GM23248 (cell line): ENCODE data around the gene TM4SF1. TPM values are rescaled to one million over a fixed set of nuclear protein-coding genes. Genes with fewer than 3 reads are reported as not detected.

Source experiments
- DNase-seq: peaks from one replicate; pipeline ENCODE4 v3.0.0-alpha.2; 2015
- H2AFZ ChIP-seq: fragments of 200-600 bp; sonication (generic); 2 replicates; pipeline ENCODE4 v1.6.1; 2016; ENCODE audit warnings: antibody characterized with exemption
- H3F3A ChIP-seq: fragments of 200-600 bp; sonication (generic); 2 replicates; pipeline ENCODE4 v1.6.1; 2016; ENCODE audit warnings: mild to moderate bottlenecking, antibody characterized with exemption, mixed run types; ENCODE audit not compliant: insufficient read depth
- H3K27ac ChIP-seq: fragments of 200-600 bp; sonication (generic); 2 replicates; pipeline ENCODE4 v1.5.1; 2016; ENCODE audit warnings: mild to moderate bottlenecking
- H3K27me3 ChIP-seq: fragments of 200-600 bp; sonication (generic); replicated peaks from 2 replicates; pipeline ENCODE4 v1.6.1; 2016; ENCODE audit warnings: mild to moderate bottlenecking; ENCODE audit not compliant: insufficient read depth
- H3K36me3 ChIP-seq: fragments of 200-600 bp; sonication (generic); 2 replicates; pipeline ENCODE4 v1.6.1; 2016; ENCODE audit warnings: low read depth, mild to moderate bottlenecking
- H3K4me1 ChIP-seq: fragments of 200-600 bp; sonication (generic); 2 replicates; pipeline ENCODE4 v1.6.1; 2016; ENCODE audit warnings: mild to moderate bottlenecking; ENCODE audit not compliant: insufficient read depth
- H3K4me2 ChIP-seq: fragments of 200-600 bp; sonication (generic); one replicate; pipeline ENCODE4 v1.6.1; 2016; ENCODE audit warnings: mild to moderate bottlenecking; ENCODE audit not compliant: unreplicated experiment
- H3K4me3 ChIP-seq: fragments of 200-600 bp; sonication (generic); 2 replicates; pipeline ENCODE4 v1.5.1; 2016; ENCODE audit warnings: mild to moderate bottlenecking
- H3K79me2 ChIP-seq: fragments of 200-600 bp; sonication (generic); 2 replicates; pipeline ENCODE4 v1.6.1; 2016; ENCODE audit warnings: mild to moderate bottlenecking; ENCODE audit not compliant: insufficient read depth
- H3K9ac ChIP-seq: fragments of 200-600 bp; sonication (generic); 2 replicates; pipeline ENCODE4 v1.6.1; 2016; ENCODE audit warnings: mild to moderate bottlenecking
- H3K9me2 ChIP-seq: fragments of 200-600 bp; sonication (generic); 2 replicates; pipeline ENCODE4 v1.6.1; 2016; ENCODE audit warnings: mixed run types, mild to moderate bottlenecking, moderate library complexity; ENCODE audit not compliant: insufficient read depth
- H3K9me3 ChIP-seq: fragments of 200-600 bp; sonication (generic); one replicate; pipeline ENCODE4 v1.6.1; 2017; ENCODE audit warnings: low read depth
- H4K20me1 ChIP-seq: fragments of 200-600 bp; sonication (generic); 2 replicates; pipeline ENCODE4 v1.6.0; 2016; ENCODE audit not compliant: insufficient read depth
- EZH2 ChIP-seq: fragments of 200-600 bp; sonication (generic); IDR thresholded peaks from 2 replicates; pipeline ENCODE4 v1.6.1; 2018; ENCODE audit warnings: antibody characterized with exemption, mild to moderate bottlenecking; ENCODE audit not compliant: insufficient read depth, poor library complexity, severe bottlenecking
- EZH2phosphoT487 ChIP-seq: fragments of 200-600 bp; sonication (generic); IDR thresholded peaks from 2 replicates; pipeline ENCODE4 v1.6.1; 2018; ENCODE audit warnings: antibody characterized with exemption, moderate library complexity, mild to moderate bottlenecking, low read depth; ENCODE audit not compliant: insufficient read depth
- WGBS, 2 experiments: methylation state at CpG; one replicate each; pipeline ENCODE4 v1.1.6; 2015 to 2017; ENCODE audit warnings: low lambda C conversion rate in 2 of 2, low coverage in 1 of 2; ENCODE audit errors: missing lambda C conversion rate in 2 of 2; 5-methylcytosine and 5-hydroxymethylcytosine counted together
- in situ Hi-C: fragments of 300-500 bp; cut with MboI; formaldehyde crosslinking; loops from 2 replicates; pipeline ENCODE4 v1.15.0; 2020
- polyA plus RNA-seq: library from polyadenylated mRNA; unstranded; fragments of >200 nt; fragmentation: Nextera tagmentation; extraction: Ambion mirVana; gene quantifications from 2 replicates; pipeline ENCODE4 v1.2.1, GENCODE V29; 2016
- total RNA-seq: library from RNA; depleted of rRNA; stranded (reverse); fragments of >200 nt; shearing (Covaris generic); gene quantifications from 2 replicates; pipeline ENCODE4 v1.2.3, GENCODE V29; 2014

The TM4SF1 gene
- total and polyA plus RNA-seq, 2 experiments from 2014 or later: 10.5 to 10.7 TPM

DNA sequence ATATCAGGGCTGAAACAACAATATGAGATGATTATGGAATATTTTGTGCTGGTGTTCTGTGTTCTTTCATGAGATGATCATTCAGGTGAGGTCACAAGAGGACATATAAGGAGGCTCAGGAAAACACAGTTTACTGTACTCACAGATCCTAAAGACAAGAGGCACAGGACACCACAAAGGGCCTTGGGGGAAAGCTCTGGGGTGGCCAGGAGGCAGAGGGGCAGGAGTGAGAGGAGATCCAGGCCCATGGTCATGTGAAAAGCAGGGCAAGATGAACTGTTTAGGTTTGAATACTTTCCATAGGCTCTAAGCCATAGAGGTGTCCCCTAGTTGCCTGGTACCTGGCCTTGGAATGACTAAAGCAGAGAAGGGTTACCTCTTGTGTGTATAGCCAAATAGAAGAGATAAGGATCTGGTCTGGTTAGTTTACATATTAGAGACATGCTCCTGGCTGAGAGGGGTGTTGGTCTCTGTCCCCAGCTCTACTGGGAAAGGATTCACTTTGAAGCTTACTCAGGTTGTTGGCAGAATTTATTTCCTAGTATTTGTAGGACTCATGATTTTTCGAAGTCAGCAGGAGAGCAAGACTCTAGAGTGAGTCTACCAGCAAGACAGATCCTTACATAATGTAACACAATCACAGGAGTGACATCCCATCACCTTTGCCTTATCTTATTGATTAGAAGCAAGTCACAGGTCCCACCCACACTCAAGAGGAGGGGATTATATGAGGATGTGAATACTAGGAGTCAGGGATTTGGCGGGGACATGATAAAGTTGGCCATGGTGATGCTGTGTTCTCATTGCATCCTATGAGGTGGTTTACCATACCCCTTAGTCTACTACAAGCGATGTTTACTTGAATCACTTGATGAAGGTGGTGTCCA, 11.3 kb upstream of the TM4SF1 start:
- Histone ChIP-seq H3K79me2 (no peaks in the 10 kb centered on the region), H3K4me2 (no peak overlapping the region), H3F3A (peaks cover 54% of the 10 kb centered on the region), H3K36me3 (no peaks in the 10 kb centered on the region), H3K9ac (peak overlapping the region; percentile 59), H3K4me3 (no peak overlapping the region), H3K4me1 (peaks cover 58% of the 10 kb centered on the region), H2AFZ (0 out of 2 replicates have a peak overlapping the region, but pooled peaks have one; percentile 18), H3K27me3 (no peaks in the 10 kb centered on the region), H3K9me2 (no peaks in the 10 kb centered on the region), H4K20me1 (no peaks in the 10 kb centered on the region), H3K27ac (peak overlapping the region; percentile 97), H3K9me3 (no peaks in the 10 kb centered on the region)
- no peak for TF ChIP-seq EZH2
- no peak for TF ChIP-seq EZH2phosphoT487
- in situ Hi-C loops: no loop called here
- no peak for DNase-seq
- 84 to 93% methylated on average over 3 of the region's 3 CpGs for whole genome bisulfite sequencing, 2 experiments

- Histone ChIP-seq H3K4me1 (peaks cover 50% of the 10 kb centered on the region), H3K27me3 (no peaks in the 10 kb centered on the region), H2AFZ (0 out of 2 replicates have a peak overlapping the region, but pooled peaks have one; percentile 18), H3K4me2 (peak overlapping the region; percentile 66), H3K9ac (peak overlapping the region; percentile 83), H3K4me3 (0 out of 2 replicates have a peak overlapping the region, but pooled peaks have one; percentile 15), H3K79me2 (no peaks in the 10 kb centered on the region), H3K27ac (peak overlapping the region; percentile 97), H3F3A (peaks cover 54% of the 10 kb centered on the region), H3K36me3 (no peaks in the 10 kb centered on the region), H3K9me3 (no peaks in the 10 kb centered on the region), H3K9me2 (no peaks in the 10 kb centered on the region), H4K20me1 (no peaks in the 10 kb centered on the region)
- in situ Hi-C loops: no loop called here
- TF ChIP-seq EZH2phosphoT487 (no peak), EZH2 (no peak)
- peak; percentile 90 for DNase-seq
- WGBS, 2 experiments: 29 to 42% methylated on average over 8 of the region's 8 CpGs
These were observed 10.6 kb upstream of the TM4SF1 start for GRCh38 chr3:149388001-149388440.

GRCh38 chr3:149386299-149386606, 8.8 kb upstream of the TM4SF1 start:
- H3K4me3 ChIP-seq: no peak overlapping the region
- no peaks in the 10 kb centered on the region for H3K79me2 ChIP-seq
- no peaks in the 10 kb centered on the region for H3K9me2 ChIP-seq
- H3F3A ChIP-seq: peaks cover 65% of the 10 kb centered on the region
- peaks cover 64% of the 10 kb centered on the region for H3K4me1 ChIP-seq
- H3K36me3 ChIP-seq: no peaks in the 10 kb centered on the region
- WGBS, 2 experiments: 0 to 3% methylated on average over 1 of the region's 1 CpG
- H3K9me3 ChIP-seq: no peaks in the 10 kb centered on the region
- in situ Hi-C loops: no loop called here
- no peaks in the 10 kb centered on the region for H4K20me1 ChIP-seq
- no peak for DNase-seq
- H3K9ac ChIP-seq: peak overlapping the region; percentile 83
- H2AFZ ChIP-seq: no peak overlapping the region
- peak overlapping the region; percentile 97 for H3K27ac ChIP-seq
- H3K4me2 ChIP-seq: peak overlapping the region; percentile 66
- TF ChIP-seq EZH2phosphoT487 (no peak), EZH2 (no peak)
- H3K27me3 ChIP-seq: no peaks in the 10 kb centered on the region

DNA sequence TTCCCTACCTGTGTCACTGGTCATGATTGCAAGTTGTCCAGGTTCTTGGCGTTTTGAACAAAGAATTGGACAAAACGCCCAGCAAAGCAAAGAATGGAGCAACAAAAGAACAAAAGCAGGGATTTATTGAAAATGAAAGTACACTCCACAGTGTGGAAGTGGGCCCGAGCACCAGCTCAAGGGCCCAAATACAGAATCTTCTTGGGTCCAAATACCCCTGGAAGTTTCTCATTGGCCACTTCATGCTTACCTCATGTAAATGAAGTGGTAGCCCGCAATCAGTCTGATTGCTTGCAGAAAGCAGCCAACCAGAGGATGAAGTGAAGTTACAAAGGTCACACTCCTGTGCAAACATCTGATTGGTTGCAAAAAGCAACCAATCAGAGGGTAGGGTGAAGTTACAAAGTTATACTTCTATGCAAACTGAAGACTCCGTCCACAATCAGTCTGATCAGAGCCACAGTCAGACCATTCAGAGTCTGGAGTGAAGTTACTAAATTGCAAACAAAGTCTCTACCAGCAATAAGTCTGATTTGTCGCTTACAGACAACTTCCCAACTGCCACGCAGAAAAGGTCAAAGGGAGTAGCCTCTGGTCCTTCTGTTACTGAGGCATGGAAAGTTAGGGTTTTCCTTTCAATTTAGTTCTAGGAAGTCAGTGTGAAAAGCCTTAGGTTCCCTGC, 8.3 kb upstream of the TM4SF1 start:
- DNase-seq: no peak
- no peaks in the 10 kb centered on the region for H3K79me2 ChIP-seq
- WGBS, 2 experiments: 87 to 92% methylated on average over 7 of the region's 7 CpGs
- peak overlapping the region; percentile 97 for H3K27ac ChIP-seq
- H4K20me1 ChIP-seq: no peaks in the 10 kb centered on the region
- peaks cover 61% of the 10 kb centered on the region for H3K4me1 ChIP-seq
- no peak overlapping the region for H3K4me3 ChIP-seq
- in situ Hi-C loops: no loop called here
- peak overlapping the region; percentile 66 for H3K4me2 ChIP-seq
- no peaks in the 10 kb centered on the region for H3K9me2 ChIP-seq
- TF ChIP-seq EZH2 (no peak), EZH2phosphoT487 (no peak)
- no peak overlapping the region for H2AFZ ChIP-seq
- H3K9me3 ChIP-seq: no peaks in the 10 kb centered on the region
- no peaks in the 10 kb centered on the region for H3K36me3 ChIP-seq
- peak overlapping the region; percentile 83 for H3K9ac ChIP-seq
- H3F3A ChIP-seq: peaks cover 65% of the 10 kb centered on the region
- no peaks in the 10 kb centered on the region for H3K27me3 ChIP-seq
